Transverse colon (tissue), 4 donors: ENCODE data around the gene ZNF830. TPM values are rescaled to one million over a fixed set of nuclear protein-coding genes. Genes with fewer than 3 reads are reported as not detected.

Experiments
- DNase-seq: peaks from one replicate; pipeline ENCODE4 v3.0.0-alpha.2; 2019
- H3K27ac ChIP-seq, 4 donors: fragments of 200-600 bp; sonication (generic); 2 replicates each; pipeline ENCODE4 v1.5.1; 2016 to 2018; ENCODE audit warnings: inconsistent platforms in 4 of 4
- H3K27me3 ChIP-seq: fragments of 200-600 bp; sonication (generic); 2 replicates; pipeline ENCODE4 v1.5.1; 2017; ENCODE audit warnings: inconsistent platforms
- H3K36me3 ChIP-seq, 4 donors: fragments of 200-600 bp; sonication (generic); 2 replicates each; pipeline ENCODE4 v1.5.1; 2017 to 2019; ENCODE audit warnings: inconsistent platforms in 4 of 4
- H3K4me1 ChIP-seq, 4 donors: fragments of 200-600 bp; sonication (generic); 2 replicates each; pipeline ENCODE4 v1.5.1; 2017 to 2020; ENCODE audit warnings: inconsistent platforms in 4 of 4
- H3K4me3 ChIP-seq, 4 donors: fragments of 200-600 bp; sonication (generic); 1 replicate in 1 of 4; 2 replicates in 3 of 4; pipeline versions ENCODE4 v1.5.1 to v1.6.1; 2017 to 2019; ENCODE audit warnings: inconsistent platforms in 4 of 4
- H3K9me3 ChIP-seq, 2 donors: fragments of 200-600 bp; sonication (generic); 2 replicates each; pipeline ENCODE4 v1.5.1; 2017 to 2019; ENCODE audit warnings: inconsistent platforms in 2 of 2
- EP300 ChIP-seq: sonication (generic); formaldehyde crosslinking; IDR thresholded peaks from one replicate; pipeline ENCODE4 v1.6.1; 2017; ENCODE audit warnings: antibody characterized with exemption, low read depth
- POLR2A ChIP-seq: fragments of 450-650 bp; IDR thresholded peaks from one replicate; pipeline ENCODE4 v1.6.1; 2016; ENCODE audit warnings: antibody characterized with exemption, mild to moderate bottlenecking, moderate library complexity
- POLR2AphosphoS5 ChIP-seq, 3 donors: sonication (generic); formaldehyde crosslinking; IDR thresholded peaks; one replicate each; pipeline ENCODE4 v1.6.1; 2016; ENCODE audit warnings: antibody characterized with exemption in 3 of 3
- WGBS, 2 donors: methylation state at CpG; one replicate each; pipeline ENCODE4 v1.1.5; 2018; ENCODE audit warnings: low coverage in 1 of 2; 5-methylcytosine and 5-hydroxymethylcytosine counted together
- in situ Hi-C, 4 donors: fragments of 200-750 bp; cut with MboI; loops; one replicate each; pipeline versions ENCODE4 v1.15.0 to v1.15.1; 2017; ENCODE audit warnings: low sequenced_read_pairs in 3 of 4, low pct_ligation_motif_present in 1 of 4, low pct_unique_long_range_greater_than_20kb in 1 of 4
- intact Hi-C: fragments of 100-400 bp; cut with DNase I; formaldehyde crosslinking; loops from one replicate; pipeline ENCODE4 v1.15.1; 2023; ENCODE audit warnings: low total_unique reads
- total RNA-seq, 4 donors: library from RNA; depleted of rRNA; stranded (reverse); fragments of >200 nt; gene quantifications; one replicate each; pipeline ENCODE4 v1.1.0, GENCODE V29; 2016
- TF ChIP-seq, protein P1 (sequence below), 5 experiments: fragments of 200-600 bp in 3 of 5; fragments of 450-650 bp in 2 of 5; sonication (generic) in 3 of 5; IDR thresholded peaks; 1 replicate in 2 of 5; 2 replicates in 3 of 5; pipeline ENCODE4 v1.5.1; 2016 to 2017; ENCODE audit warnings: antibody characterized with exemption in 5 of 5, inconsistent platforms in 3 of 5, mild to moderate bottlenecking in 2 of 5, moderate library complexity in 1 of 5

Gene ZNF830
- total RNA-seq, 4 donors from 2014 or later = 10.9 to 21.7 (median 14.1) TPM

DNA sequence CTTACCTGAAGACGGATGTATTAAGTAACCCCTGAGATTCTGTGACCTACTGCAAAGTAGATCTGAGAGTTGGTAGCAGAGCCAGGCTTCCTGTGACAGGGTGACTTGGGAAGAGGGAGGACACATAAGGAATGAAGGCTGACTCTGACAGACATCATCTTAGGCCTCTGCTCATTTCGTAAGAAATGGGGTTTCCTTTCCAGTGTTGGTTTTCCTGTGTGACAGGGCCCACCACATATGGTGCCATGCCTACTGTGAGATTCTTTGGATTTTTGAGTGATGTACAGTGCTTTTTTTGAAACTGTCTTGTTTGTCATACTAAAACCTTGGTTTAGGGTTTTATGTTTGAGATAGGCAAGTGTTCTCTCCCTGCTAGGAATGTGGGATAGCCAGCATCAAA lies 31.7 kb downstream of the ZNF830 start:
- H3K4me3 ChIP-seq = no peak overlapping the region
- intact Hi-C loops = no loop called here
- peaks cover 0 to 23% (median 8%) of the 10 kb centered on the region in 4 donors for H3K36me3 ChIP-seq
- in situ Hi-C loops = loop anchor here (10.0 to 25.0 kb wide), 2 partner anchors 94 to 102 kb away; no protein-coding TSS in a partner anchor
- 80 to 82% methylated on average over 1 to 2 of the region's 2 CpGs for WGBS, 2 donors
- DNase-seq = no peak
- no peak overlapping the region for H3K27ac ChIP-seq
- TF ChIP-seq, protein P1, sequence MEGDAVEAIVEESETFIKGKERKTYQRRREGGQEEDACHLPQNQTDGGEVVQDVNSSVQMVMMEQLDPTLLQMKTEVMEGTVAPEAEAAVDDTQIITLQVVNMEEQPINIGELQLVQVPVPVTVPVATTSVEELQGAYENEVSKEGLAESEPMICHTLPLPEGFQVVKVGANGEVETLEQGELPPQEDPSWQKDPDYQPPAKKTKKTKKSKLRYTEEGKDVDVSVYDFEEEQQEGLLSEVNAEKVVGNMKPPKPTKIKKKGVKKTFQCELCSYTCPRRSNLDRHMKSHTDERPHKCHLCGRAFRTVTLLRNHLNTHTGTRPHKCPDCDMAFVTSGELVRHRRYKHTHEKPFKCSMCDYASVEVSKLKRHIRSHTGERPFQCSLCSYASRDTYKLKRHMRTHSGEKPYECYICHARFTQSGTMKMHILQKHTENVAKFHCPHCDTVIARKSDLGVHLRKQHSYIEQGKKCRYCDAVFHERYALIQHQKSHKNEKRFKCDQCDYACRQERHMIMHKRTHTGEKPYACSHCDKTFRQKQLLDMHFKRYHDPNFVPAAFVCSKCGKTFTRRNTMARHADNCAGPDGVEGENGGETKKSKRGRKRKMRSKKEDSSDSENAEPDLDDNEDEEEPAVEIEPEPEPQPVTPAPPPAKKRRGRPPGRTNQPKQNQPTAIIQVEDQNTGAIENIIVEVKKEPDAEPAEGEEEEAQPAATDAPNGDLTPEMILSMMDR (IDR thresholded peaks at IDR 0.05) = no peak
- TF ChIP-seq POLR2A (no peak), POLR2AphosphoS5 (IDR thresholded peaks at IDR 0.05) (no peak)
- H3K27me3 ChIP-seq = no peaks in the 10 kb centered on the region
- no peaks in the 10 kb centered on the region for H3K9me3 ChIP-seq
- peaks cover 6 to 37% (median 16%) of the 10 kb centered on the region in 4 donors for H3K4me1 ChIP-seq

DNA sequence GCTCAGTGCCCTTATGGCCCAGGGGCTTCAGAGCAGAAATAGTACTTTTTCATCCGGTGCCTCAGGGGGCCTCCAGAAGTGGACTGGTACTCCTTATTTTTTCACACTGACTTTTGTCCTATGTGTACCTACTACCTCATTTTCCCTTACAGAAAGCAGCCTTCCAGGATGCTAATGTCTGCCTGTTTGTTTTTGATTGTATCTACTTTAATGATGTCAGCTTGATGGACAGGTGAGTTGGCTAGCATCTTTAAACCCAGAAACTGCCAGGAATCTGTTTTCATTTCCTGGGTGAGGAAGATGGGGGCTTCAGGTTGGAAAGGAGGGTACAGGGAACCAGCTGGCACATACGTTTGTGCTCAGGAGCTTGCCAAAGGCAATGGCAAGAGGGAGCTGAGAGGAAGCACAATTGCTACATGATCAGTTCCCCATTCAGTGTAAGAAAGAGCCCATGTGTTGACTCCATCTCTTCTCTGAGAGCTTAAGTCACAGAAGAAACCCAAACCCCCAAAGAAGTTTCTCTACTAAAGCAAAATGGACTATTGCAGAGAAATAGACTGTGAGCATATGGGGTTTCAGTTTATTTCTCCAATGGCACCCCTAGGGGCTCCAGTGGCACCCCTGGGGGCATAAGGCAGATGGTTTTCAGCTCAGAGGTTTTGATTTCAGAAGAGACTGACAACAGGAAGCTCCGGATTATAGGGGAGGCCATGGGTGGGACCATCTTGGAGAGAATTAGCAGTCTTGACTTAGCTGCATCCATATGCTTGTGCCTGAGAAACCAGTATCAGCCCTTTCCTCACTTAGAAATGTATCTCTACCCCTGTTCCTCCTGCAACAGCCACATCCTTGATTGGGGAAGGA lies 35.3 kb downstream of the ZNF830 start:
- no peak for DNase-seq
- no peak overlapping the region for H3K4me3 ChIP-seq
- H3K27me3 ChIP-seq = no peaks in the 10 kb centered on the region
- no peak for TF ChIP-seq POLR2AphosphoS5 (IDR thresholded peaks at IDR 0.05)
- no peak for TF ChIP-seq EP300
- TF ChIP-seq POLR2A = no peak
- H3K4me1 ChIP-seq = peaks cover 0 to 30% (median 3%) of the 10 kb centered on the region in 4 donors
- H3K27ac ChIP-seq = peak overlapping the region; percentile 54 to 87 (median 70)
- in situ Hi-C loops = loop anchor here (10.0 to 25.0 kb wide), 2 partner anchors 91 to 98 kb away; no protein-coding TSS in a partner anchor
- no peaks in the 10 kb centered on the region for H3K9me3 ChIP-seq
- H3K36me3 ChIP-seq = peaks cover 0 to 23% (median 6%) of the 10 kb centered on the region in 4 donors
- intact Hi-C loops = no loop called here
- 67 to 75% methylated on average over 1 to 3 of the region's 3 CpGs for WGBS, 2 donors

DNA sequence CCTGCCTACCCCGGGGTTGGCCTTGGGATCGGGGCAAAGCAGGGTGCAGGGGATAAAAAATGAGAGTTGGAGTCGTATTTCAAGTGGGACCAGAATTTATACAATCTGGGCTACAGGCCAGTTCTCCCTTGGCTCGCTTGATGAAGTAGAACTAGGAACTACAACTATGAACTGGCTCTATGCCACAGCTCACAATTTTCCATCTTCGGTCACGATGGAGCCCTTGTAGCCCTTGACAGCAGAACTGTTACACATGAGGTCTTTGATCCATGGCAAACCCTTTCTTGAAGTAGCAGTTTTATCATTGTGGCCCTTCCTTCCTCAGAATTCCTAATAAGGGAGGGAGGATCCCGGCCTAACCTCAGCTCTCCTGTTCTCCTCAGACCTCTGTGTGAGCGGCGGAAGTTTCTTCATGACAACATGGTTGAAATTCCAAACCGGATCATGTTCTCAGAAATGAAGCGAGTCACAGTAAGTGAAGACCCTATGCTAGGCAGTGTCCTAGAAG lies 36.1 kb downstream of the ZNF830 start:
- intact Hi-C loops (no loop called here), in situ Hi-C loops (loop anchor here (10.0 to 25.0 kb wide), 2 partner anchors 90 to 97 kb away; no protein-coding TSS in a partner anchor)
- Histone ChIP-seq H3K4me3 (no peak overlapping the region), H3K36me3 (peaks cover 0 to 16% (median 3%) of the 10 kb centered on the region in 4 donors), H3K4me1 (peaks cover 0 to 31% (median 5%) of the 10 kb centered on the region in 4 donors), H3K9me3 (no peaks in the 10 kb centered on the region), H3K27ac (peak overlapping the region; percentile 66 to 87 (median 76)), H3K27me3 (no peaks in the 10 kb centered on the region)
- peak; percentile 32 to 71 (median 46) for TF ChIP-seq POLR2AphosphoS5 (IDR thresholded peaks at IDR 0.05)
- TF ChIP-seq, protein P1 (IDR thresholded peaks at IDR 0.05) = no peak
- TF ChIP-seq EP300 = peak; percentile 19
- no peak for TF ChIP-seq POLR2A
- 28 to 55% methylated on average over 3 to 11 of the region's 11 CpGs for WGBS, 2 donors
- peak; percentile 38 for DNase-seq

DNA sequence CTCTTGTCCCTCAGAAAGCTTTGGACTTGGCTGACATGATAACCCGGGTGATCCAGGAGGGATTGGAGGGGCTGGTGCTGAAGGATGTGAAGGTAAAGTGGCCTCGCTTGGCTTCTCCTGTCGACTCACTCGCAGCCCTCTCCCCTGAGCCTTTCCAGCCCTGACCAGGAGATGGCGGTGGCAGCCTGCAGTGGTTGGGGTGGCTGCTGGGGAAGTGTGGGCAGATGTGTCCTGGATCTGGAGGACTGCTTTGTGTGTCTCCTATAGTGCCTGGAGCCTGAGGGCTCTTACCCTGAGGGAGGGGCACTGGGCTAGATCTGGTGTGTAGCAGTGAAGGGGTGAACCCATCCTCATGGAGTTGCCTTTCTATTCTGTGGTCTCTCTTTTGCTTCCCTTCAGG lies 36.9 kb downstream of the ZNF830 start:
- Histone ChIP-seq H3K36me3 (peaks cover 0 to 16% (median 2%) of the 10 kb centered on the region in 4 donors), H3K9me3 (no peaks in the 10 kb centered on the region), H3K27me3 (no peaks in the 10 kb centered on the region), H3K27ac (peak overlapping the region; percentile 66 to 87 (median 76)), H3K4me1 (peaks cover 0 to 31% (median 5%) of the 10 kb centered on the region in 4 donors), H3K4me3 (no peak overlapping the region)
- in situ Hi-C loops (loop anchor here (10.0 to 25.0 kb wide), 2 partner anchors 89 to 97 kb away; no protein-coding TSS in a partner anchor), intact Hi-C loops (loop anchor here (1.0 kb wide), 1 partner anchor 91 kb away; no protein-coding TSS in a partner anchor)
- peak; percentile 80 for DNase-seq
- TF ChIP-seq POLR2A (no peak), POLR2AphosphoS5 (IDR thresholded peaks at IDR 0.05) (peak in 1 of 3 donors; percentile 24), EP300 (no peak)
- TF ChIP-seq, protein P1 (IDR thresholded peaks at IDR 0.05) = peak; percentile 76 to 94 (median 79)
- WGBS, 2 donors = 30 to 31% methylated on average over 2 to 5 of the region's 5 CpGs
